Uterus (tissue), 2 donors: ENCODE results near the gene MEF2B.

Source experiments
- POLR2A ChIP-seq, 2 donors: fragments of 450-650 bp; IDR thresholded peaks; one replicate each; pipeline ENCODE4 v1.6.1; 2016; ENCODE audit warnings: antibody characterized with exemption in 2 of 2, mild to moderate bottlenecking in 1 of 2, moderate library complexity in 1 of 2
- TF ChIP-seq, protein P1 (sequence below), 4 experiments: fragments of 200-600 bp in 2 of 4; fragments of 450-650 bp in 2 of 4; sonication (generic) in 2 of 4; IDR thresholded peaks; one replicate each; pipeline ENCODE4 v1.5.1; 2016 to 2019; ENCODE audit warnings: antibody characterized with exemption in 4 of 4, mild to moderate bottlenecking in 2 of 4, moderate library complexity in 1 of 4

- TF ChIP-seq, protein P1, sequence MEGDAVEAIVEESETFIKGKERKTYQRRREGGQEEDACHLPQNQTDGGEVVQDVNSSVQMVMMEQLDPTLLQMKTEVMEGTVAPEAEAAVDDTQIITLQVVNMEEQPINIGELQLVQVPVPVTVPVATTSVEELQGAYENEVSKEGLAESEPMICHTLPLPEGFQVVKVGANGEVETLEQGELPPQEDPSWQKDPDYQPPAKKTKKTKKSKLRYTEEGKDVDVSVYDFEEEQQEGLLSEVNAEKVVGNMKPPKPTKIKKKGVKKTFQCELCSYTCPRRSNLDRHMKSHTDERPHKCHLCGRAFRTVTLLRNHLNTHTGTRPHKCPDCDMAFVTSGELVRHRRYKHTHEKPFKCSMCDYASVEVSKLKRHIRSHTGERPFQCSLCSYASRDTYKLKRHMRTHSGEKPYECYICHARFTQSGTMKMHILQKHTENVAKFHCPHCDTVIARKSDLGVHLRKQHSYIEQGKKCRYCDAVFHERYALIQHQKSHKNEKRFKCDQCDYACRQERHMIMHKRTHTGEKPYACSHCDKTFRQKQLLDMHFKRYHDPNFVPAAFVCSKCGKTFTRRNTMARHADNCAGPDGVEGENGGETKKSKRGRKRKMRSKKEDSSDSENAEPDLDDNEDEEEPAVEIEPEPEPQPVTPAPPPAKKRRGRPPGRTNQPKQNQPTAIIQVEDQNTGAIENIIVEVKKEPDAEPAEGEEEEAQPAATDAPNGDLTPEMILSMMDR (IDR thresholded peaks at IDR 0.05), result no peak
- TF ChIP-seq POLR2A (IDR thresholded peaks at IDR 0.05), result no peak
Observed at GRCh38 chr19:19147344-19147743, 22.7 kb downstream of the MEF2B start.
